Neural progenitor cell (in vitro differentiated cells): Measurements from ENCODE around the gene RET.

Experiments
- CTCF ChIP-seq: fragments of 200-600 bp; sonication (generic); IDR thresholded peaks from 2 replicates; pipeline ENCODE4 v1.5.1; 2017; ENCODE audit warnings: antibody characterized with exemption, mild to moderate bottlenecking
- EZH2 ChIP-seq: fragments of 200-600 bp; sonication (generic); IDR thresholded peaks from 2 replicates; pipeline ENCODE4 v1.6.1; 2017; ENCODE audit warnings: antibody characterized with exemption, mild to moderate bottlenecking, moderate library complexity
- EZH2phosphoT487 ChIP-seq: fragments of 200-600 bp; sonication (generic); IDR thresholded peaks from 2 replicates; pipeline ENCODE4 v1.6.1; 2017; ENCODE audit warnings: antibody characterized with exemption

- no peak for TF ChIP-seq CTCF
- no peak for TF ChIP-seq EZH2
- TF ChIP-seq EZH2phosphoT487: no peak
These were observed 34.2 kb downstream of the RET start for GRCh38 chr10:43111101-43111500.
